NCI-H345 treated with DMSO at 0.1 percent for 48 hours (cell line): ENCODE measurements around the gene CARM1.

ENCODE experiments used
- DNase-seq: peaks from one replicate; lab custom pipeline; 2025; ENCODE audit not compliant: unreplicated experiment; lab: John Stamatoyannopoulos, UW

CARM1 gene

DNA sequence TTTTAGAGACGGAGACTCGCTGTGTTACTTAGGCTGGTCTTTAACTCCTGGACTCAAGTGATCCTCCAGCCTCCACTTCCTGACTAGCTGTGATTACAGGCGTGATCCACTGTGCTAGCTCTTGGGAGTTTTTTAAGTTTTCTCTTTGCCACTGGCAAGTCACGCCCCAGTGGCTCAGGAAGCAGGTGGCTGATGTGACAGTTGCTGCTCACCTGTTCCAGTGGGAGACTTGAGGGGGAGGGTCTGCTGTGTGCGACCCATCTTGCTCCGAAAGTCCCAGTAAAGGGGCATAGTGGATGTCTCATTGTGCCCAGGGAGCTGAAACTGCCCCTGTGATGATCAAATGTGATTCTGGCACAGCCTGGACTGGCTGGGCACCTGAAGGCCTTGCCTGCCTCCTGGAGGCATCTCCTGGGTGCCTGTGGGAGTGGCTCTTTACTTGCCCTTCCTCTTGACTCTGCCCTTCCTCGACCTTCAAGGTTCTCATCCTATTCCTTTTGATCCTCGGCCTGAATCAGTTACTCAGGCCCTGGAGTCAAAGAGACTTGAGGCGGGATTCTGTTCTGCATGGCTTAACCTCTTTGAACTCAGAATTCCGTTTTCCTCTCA lies 97.3 kb downstream of the CARM1 start:
- DNase-seq = peak; percentile 16

DNA sequence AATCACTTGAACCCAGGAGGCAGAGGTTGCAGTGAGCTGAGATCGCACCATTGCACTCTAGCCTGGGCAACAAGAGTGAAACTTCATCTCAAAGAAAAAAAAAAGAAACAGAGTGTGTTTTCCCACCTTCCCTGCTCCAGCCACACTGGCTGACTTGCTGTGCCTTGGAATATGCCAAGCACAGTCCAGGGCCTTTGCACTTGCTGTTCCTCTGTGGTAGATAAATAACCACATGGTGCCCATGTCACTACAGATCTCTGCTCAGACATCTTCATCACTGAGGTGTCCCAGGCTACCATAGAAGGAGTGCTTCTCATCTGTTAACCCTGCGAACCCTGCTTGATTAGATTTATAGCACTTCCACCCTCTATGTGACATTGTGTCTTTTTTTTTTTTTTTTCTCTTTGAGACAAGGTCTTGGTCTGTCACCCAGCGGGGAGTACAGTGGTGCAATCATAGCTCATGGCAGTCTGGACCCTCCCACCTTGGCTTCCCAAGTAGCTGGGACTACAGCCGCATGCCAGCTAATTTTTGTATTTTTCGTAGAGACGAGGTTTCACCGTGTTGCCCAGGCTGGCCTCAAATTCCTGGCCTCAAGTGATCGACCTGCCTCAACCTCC lies 99.9 kb downstream of the CARM1 start:
- no peak for DNase-seq
